ENCODE results near the gene CRB2. TPM values are rescaled to one million over a fixed set of nuclear protein-coding genes. Genes with fewer than 3 reads are reported as not detected.

Gene CRB2
- total RNA-seq, 6 donors from 2014 or later, result 0.13 to 0.23 TPM; not detected in 4

DNA sequence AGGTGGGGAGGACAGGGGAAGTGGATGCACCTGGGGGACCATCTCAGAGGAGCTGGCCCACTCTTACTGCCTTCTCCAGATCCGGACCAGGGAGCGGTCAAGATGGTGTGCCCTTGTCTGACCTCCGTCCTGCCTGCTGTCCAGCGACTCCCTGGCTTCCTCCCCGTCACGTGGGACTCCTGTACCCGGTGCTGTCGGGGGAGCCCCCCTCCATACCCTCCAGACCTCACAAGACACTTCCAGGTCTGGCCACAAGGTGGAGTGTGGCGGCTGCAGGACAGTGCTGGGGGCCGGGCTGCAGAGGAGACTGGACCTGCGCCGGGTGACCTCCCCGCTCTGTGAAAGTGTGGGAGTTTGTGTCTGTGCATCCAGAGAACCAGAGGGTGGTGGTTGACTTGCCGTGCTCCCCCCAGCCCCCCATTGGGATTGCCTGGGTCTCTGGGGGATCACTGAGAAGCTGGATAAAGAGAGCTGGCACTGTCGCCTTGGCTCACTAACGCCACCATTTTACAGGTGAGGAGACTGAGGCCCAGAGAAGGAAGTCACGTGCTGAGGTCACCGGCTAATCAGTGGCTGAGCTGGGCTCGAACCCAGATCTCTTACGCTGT, 1.9 kb upstream of the CRB2 start:
- no peaks in the 10 kb centered on the region for H3K9me3 ChIP-seq
- no peak for TF ChIP-seq POLR2AphosphoS5 (IDR thresholded peaks at IDR 0.05)
- no peak for TF ChIP-seq POLR2A (IDR thresholded peaks at IDR 0.05)
- TF ChIP-seq, protein P1, sequence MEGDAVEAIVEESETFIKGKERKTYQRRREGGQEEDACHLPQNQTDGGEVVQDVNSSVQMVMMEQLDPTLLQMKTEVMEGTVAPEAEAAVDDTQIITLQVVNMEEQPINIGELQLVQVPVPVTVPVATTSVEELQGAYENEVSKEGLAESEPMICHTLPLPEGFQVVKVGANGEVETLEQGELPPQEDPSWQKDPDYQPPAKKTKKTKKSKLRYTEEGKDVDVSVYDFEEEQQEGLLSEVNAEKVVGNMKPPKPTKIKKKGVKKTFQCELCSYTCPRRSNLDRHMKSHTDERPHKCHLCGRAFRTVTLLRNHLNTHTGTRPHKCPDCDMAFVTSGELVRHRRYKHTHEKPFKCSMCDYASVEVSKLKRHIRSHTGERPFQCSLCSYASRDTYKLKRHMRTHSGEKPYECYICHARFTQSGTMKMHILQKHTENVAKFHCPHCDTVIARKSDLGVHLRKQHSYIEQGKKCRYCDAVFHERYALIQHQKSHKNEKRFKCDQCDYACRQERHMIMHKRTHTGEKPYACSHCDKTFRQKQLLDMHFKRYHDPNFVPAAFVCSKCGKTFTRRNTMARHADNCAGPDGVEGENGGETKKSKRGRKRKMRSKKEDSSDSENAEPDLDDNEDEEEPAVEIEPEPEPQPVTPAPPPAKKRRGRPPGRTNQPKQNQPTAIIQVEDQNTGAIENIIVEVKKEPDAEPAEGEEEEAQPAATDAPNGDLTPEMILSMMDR (IDR thresholded peaks at IDR 0.05), result peak; percentile 76 to 92 (median 84)
- WGBS, 2 donors, result 20 to 62% methylated on average over 7 to 20 of the region's 20 CpGs
- ATAC-seq (ENCODE audit: low FRiP score in 2 of 2) (peak; percentile 73 to 76), DNase-seq (peak; percentile 51 to 71)
- no peak overlapping the region for H3K4me3 ChIP-seq
- no peaks in the 10 kb centered on the region for H3K36me3 ChIP-seq
- H3K27me3 ChIP-seq, result no peaks in the 10 kb centered on the region
- H3K4me1 ChIP-seq, result peaks cover 0 to 13% (median 4%) of the 10 kb centered on the region in 4 donors
- no peak overlapping the region for H3K27ac ChIP-seq

DNA sequence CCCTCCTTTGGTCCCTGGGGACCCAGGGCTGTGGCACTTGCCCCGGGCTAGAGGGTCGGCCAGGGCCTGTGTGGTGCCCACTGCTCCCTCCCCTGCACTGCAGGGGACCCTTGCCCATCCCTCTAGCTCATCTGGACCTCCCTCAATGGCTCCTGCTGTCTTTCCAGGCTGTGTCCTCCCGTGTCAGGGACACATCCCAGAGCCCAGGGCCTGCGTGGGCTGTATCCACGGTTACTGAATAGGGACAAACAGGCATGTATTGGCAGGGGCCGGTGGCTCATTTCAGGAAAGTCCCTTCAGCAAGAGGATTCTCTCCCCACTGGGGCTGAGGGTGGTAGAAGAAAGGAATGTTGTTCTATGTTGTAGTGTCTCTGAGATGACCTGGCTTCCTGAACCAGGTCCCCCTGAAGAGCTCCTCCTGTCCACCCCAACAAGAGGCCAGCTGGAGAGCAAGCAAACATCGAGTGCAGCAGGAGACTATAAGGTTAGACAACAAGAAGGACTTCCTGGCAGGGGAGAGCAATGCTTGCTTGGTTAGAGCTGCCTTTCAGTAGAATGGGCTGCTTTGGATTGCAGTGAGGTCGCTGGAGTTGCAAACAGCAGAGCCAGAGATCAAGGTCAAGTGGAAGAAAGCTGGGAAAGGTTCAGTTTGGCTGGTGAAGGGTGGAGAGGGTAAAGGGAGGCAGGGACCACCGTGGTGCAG, 1.0 kb upstream of the CRB2 start:
- no peak for DNase-seq
- no peak for ATAC-seq (ENCODE audit: low FRiP score in 2 of 2)
- Histone ChIP-seq H3K27me3 (no peaks in the 10 kb centered on the region), H3K4me3 (no peak overlapping the region), H3K36me3 (no peaks in the 10 kb centered on the region), H3K4me1 (peaks cover 0 to 9% (median 4%) of the 10 kb centered on the region in 4 donors), H3K27ac (no peak overlapping the region), H3K9me3 (no peaks in the 10 kb centered on the region)
- TF ChIP-seq POLR2AphosphoS5 (IDR thresholded peaks at IDR 0.05), result no peak
- TF ChIP-seq EP300 (IDR thresholded peaks at IDR 0.05), result no peak
- no peak for TF ChIP-seq POLR2A (IDR thresholded peaks at IDR 0.05)
- TF ChIP-seq, protein P1 (IDR thresholded peaks at IDR 0.05), result no peak
- WGBS, 2 donors, result 36 to 54% methylated on average over 4 to 9 of the region's 9 CpGs

DNA sequence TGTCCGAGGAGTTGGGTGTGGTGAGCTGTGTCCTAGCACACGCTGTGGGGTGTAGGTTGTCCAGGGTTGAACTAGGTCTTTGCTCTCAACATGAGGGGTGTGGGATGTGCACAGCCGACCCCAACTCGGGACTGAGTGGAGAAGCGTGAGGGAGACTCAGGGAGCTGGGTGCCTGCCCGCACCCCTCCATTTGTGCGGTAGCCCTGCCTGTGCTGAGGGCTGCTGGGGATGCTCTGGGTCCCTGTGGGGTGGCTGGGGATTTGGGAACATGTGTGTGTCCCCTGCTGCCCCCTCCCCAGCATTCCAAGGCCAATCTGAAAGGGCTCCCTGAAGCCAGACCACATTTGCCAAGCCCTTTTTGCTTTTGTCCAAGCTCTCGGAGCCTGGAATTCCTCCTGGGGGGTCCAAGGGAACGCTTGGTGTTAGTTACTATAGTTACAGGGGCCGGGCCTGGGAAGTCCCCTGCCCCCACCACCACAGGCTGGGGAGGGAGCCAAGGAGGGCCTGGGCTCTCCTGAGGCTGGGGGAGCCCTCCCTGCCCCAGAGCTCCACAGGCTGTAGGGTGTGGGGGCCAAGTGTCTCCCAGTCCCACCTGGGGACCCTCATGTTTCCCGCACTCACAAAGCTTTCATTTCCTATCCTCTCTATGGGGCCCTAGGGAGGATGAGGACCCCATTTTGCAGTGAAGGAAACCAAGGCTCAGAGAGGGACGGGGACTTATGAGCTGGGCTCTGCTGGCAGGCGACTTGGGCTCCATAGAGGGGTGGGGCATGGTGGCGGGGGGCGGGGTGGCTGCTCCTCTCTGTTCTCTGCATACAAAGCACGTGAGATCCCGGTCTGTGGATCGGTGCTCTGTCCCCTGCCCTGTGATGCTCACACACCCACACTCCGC, 1.1 kb downstream of the CRB2 start:
- WGBS, 2 donors, result 64 to 74% methylated on average over 6 to 19 of the region's 19 CpGs
- DNase-seq, result no peak
- Histone ChIP-seq H3K27ac (no peak overlapping the region), H3K36me3 (no peaks in the 10 kb centered on the region), H3K4me3 (no peak overlapping the region), H3K9me3 (no peaks in the 10 kb centered on the region), H3K4me1 (peaks cover 0 to 13% (median 6%) of the 10 kb centered on the region in 4 donors), H3K27me3 (no peaks in the 10 kb centered on the region)
- TF ChIP-seq POLR2AphosphoS5 (IDR thresholded peaks at IDR 0.05) (no peak), EP300 (IDR thresholded peaks at IDR 0.05) (no peak), POLR2A (IDR thresholded peaks at IDR 0.05) (no peak)
- TF ChIP-seq, protein P1 (IDR thresholded peaks at IDR 0.05), result no peak
- no peak for ATAC-seq (ENCODE audit: low FRiP score in 2 of 2)

DNA sequence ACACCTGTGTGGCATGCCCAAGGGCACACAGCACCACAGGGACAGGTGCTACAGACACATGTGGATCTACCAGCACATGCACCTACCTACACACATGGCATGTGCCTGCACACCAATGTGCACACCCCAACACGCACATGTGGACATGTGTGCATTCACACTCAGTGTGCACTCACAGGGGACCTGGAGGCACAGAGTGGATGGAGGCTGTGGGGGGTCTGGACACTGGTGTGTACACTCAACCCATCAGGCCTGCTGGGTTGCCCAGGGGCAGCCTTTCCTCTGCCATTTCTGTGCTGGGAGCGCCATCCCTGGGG, 1.7 kb downstream of the CRB2 start:
- 100% methylated on average over 2 of the region's 2 CpGs; no CpG with 5 or more reads in 1 of the 2 donors for WGBS, 2 donors
- Histone ChIP-seq H3K4me1 (peaks cover 0 to 13% (median 6%) of the 10 kb centered on the region in 4 donors), H3K27me3 (no peaks in the 10 kb centered on the region), H3K27ac (no peak overlapping the region), H3K4me3 (no peak overlapping the region), H3K9me3 (no peaks in the 10 kb centered on the region), H3K36me3 (no peaks in the 10 kb centered on the region)
- no peak for TF ChIP-seq POLR2AphosphoS5 (IDR thresholded peaks at IDR 0.05)
- TF ChIP-seq POLR2A (IDR thresholded peaks at IDR 0.05), result no peak
- TF ChIP-seq EP300 (IDR thresholded peaks at IDR 0.05), result no peak
- TF ChIP-seq, protein P1 (IDR thresholded peaks at IDR 0.05), result no peak
- DNase-seq (no peak), ATAC-seq (ENCODE audit: low FRiP score in 2 of 2) (no peak)

Data from upper lobe of left lung (tissue), 6 donors.